RCC 7860 (cell line): ENCODE data around the gene TSPOAP1.

Experiments
- DNase-seq: peaks from one replicate; pipeline ENCODE4 v3.0.0-alpha.2; 2015; ENCODE audit warnings: low spot score
- FAIRE-seq: peaks from 2 replicates; lab custom pipeline; 2012; peaks lifted over from hg19 to GRCh38; lab: Jason Lieb, UNC

The TSPOAP1 gene

GRCh38 chr17:58267347-58268324 lies 61.0 kb downstream of the TSPOAP1 start:
- FAIRE-seq: no peak
- no peak for DNase-seq

GRCh38 chr17:58265902-58266875 lies 62.4 kb downstream of the TSPOAP1 start:
- DNase-seq: no peak

GRCh38 chr17:58265271-58265670 lies 63.3 kb downstream of the TSPOAP1 start:
- FAIRE-seq (no peak), DNase-seq (no peak)

More at GRCh38 chr17:58265902-58266875, 62.4 kb downstream of the TSPOAP1 start:
- FAIRE-seq: no peak

DNA sequence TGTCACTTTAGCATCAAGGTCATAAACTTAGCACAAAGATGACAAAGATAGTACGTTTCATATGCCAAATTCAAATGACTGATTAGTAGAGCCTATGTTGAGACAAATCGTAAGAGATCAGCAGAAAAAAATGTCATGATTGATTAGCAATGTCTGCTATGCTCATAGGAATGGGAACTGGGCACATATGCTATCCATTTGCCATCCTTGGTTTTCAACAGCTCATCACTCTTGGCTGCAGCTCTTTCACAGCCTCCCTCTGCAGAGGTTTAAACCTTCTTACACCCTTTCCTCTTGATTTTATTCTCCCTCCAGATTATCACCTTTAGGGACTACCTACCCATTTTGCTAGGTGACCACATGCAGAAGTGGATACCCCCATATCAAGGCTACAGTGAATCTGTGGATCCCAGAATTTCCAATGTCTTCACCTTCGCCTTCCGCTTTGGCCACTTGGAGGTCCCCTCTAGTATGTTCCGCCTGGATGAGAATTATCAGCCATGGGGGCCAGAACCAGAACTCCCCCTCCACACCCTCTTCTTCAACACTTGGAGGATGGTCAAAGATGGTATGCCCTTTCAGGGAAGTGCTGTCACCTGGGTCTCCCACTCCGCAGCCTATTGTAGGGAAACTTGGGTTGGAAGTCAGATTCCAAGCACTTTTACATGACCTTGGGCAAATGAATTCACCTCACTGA lies 64.0 kb downstream of the TSPOAP1 start:
- FAIRE-seq (no peak), DNase-seq (no peak)

- no peak for FAIRE-seq
- DNase-seq: no peak
Measured at GRCh38 chr17:58263773-58264172, 64.8 kb downstream of the TSPOAP1 start.

GRCh38 chr17:58262149-58262548 lies 66.4 kb downstream of the TSPOAP1 start:
- no peak for FAIRE-seq
- DNase-seq: no peak

DNA sequence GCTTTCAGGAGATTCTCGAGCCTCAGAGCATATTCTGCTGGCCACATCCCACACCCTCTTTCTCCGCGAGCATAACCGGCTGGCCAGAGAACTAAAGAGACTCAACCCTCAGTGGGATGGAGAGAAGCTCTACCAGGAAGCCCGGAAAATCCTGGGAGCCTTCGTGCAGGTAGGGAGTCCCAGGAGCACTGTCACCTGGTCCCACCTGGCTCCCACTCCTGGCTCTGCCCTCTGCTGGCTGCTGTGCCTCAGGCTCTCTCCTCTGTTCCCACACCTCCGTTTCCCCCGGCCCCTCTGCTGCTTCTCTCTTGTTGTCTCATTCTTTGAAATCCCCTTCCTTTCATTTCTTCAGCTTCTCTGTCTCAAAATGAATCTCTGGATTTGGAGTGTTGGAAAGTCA lies 73.8 kb downstream of the TSPOAP1 start:
- no peak for FAIRE-seq
- no peak for DNase-seq

DNA sequence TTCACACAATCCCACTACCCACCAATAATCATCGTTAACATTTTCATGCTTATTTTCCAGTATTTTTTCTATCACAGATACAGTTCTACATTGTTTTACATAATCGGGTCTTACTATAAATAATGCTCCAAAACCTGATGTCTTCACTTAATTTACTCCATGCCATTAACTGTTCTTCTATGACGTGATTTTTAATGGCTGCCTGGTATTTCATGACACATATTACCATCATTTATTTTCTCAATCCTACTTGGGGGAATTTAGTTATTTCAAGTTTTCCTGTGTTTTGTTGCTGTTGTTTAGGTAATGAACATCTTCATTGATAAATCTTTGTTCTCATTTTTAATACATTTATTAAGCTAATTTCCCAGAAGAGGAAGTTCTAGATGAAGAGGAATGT lies 75.5 kb downstream of the TSPOAP1 start:
- DNase-seq: no peak
- no peak for FAIRE-seq

GRCh38 chr17:58252141-58252540 lies 76.5 kb downstream of the TSPOAP1 start:
- DNase-seq (no peak), FAIRE-seq (no peak)
